GM21381 (cell line): ENCODE results near the gene RNF157.
"Not testable (repeated sequence)": the region's sequence is repeated elsewhere in the genome, so short reads cannot be mapped to it uniquely, and the experiment has no call there.

Source experiments
- ATAC-seq: cut with Tn5 transposase; IDR thresholded peaks from one replicate; pipeline ENCODE4 v1.9.1; 2021; ENCODE audit warnings: mild to moderate bottlenecking, moderate library complexity; ENCODE audit not compliant: unreplicated experiment

RNF157 gene

DNA sequence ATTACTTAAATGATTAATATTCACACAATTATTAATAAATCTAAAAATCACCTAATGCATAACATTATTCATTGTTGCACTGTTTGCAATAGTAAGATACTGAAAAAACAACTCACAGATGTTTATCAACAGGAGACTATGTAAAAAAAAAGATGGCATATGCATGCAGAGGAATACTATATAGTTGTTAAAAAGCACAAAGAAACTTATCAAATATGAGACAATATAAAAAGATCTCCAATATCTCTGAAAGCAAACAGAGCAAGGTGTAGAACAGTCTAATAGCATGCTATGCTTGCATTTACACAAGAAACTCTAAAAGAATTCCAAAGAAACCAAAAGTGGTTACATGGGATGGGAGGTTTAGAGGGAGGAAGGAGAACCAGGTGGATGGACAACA, 3.7 kb downstream of the RNF157 start:
- no peak for ATAC-seq

DNA sequence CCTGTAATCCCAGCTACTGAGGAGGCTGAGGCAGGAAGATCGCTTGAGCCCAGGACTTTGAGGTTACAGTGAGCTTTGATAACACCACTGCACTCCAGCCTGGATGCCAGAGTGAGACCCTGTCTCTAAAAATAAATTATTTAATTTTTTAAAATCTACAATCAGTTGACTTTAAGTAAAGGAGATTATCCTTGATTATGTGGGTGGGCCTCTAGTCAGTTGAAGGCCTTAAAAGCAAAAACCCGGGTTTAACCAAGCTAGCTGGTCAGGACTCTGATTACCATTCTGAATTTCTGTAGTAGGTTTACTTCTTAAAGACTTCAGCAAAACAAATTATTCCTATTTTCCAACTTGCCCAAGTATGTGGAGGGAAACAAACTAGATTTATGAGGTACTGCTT, 4.4 kb downstream of the RNF157 start:
- ATAC-seq, result no peak

DNA sequence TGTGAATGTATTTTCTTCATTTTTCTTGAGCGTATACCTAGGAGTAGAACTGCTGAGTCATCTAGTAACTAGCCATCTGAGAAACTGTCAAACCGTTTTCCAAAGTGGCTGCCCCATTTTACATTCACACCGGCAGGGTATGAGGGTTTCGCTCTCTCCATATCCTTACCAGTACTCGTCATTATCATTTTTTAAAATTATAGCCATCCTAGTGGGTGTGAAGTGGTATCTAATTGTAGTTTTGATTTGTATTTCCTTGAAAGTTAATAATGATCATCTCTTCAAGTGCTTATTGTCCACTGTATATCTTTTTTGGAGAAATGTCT, 6.0 kb downstream of the RNF157 start:
- ATAC-seq, result peak; percentile 67

DNA sequence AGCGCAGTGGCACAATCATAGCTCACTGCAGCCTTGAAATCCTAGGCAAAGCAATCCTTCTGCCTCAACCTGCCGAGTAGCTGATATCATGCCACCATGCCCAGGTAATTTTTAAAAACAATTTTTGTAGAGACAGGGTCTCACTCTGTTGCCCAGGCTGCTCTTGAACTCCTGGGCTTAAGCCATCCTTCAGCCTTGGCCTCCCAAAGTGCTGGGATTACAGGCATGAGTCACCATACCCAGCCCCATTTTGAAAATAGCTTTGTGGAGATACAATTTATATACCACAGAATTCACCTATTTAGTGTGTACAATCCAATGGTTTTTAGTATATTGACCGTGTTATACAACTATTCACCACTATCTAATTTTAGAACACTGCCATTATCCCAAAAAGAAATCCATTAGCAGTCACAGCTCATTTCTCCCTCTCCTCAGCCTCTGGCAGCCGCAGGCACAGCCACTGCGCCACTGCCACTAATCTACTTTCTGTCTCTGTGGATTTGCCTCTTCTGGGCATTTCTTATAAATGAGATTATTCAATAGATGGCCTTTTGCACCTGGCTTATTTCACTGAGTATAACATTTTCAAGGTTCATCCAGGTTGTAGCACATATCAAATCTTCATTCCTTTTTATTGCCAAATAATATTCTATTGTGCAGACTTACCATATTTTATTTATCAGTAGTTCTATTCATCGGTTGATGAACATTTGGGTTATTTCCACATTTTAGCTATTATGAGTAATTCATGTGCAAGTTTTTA, 6.5 kb downstream of the RNF157 start:
- no peak for ATAC-seq

DNA sequence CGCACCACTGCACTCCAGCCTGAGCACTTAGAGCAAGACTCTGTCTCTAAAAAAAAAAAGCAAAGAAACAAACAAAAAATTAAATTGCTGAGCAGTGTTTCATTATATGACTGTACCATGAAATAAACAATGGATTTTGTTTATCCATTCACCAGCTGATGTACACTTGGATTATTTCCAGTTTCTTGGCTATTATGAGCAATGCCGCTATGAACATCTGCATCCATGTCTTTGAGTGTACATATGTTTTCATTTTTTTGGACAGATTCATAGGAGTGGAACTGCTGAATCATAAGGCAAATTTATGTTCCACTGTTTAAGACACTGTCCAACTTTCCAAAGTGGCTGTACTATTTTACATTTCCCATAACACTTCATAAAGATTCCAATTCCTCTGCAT, 8.0 kb downstream of the RNF157 start:
- ATAC-seq, result no peak

DNA sequence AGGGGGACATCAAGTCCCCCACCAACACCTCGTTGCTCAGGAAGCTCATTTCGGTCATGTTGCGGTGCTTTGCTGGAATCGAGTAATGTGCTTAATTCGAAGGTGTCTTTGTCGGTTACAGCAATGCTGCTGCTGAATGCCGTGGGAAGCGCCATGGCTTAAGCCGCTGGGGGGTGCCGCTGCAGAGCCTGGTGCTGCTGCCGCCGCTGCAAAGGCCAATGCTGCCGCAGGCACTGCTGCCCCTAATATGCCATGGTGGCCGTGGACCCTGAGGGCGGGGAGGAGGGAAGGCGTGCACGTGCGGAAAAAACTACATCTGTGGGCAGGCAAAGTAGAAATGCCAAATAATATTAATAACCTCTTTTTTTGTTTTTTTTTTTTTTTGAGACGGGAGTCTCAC, 13.5 kb downstream of the RNF157 start:
- not testable (repeated sequence) for ATAC-seq

DNA sequence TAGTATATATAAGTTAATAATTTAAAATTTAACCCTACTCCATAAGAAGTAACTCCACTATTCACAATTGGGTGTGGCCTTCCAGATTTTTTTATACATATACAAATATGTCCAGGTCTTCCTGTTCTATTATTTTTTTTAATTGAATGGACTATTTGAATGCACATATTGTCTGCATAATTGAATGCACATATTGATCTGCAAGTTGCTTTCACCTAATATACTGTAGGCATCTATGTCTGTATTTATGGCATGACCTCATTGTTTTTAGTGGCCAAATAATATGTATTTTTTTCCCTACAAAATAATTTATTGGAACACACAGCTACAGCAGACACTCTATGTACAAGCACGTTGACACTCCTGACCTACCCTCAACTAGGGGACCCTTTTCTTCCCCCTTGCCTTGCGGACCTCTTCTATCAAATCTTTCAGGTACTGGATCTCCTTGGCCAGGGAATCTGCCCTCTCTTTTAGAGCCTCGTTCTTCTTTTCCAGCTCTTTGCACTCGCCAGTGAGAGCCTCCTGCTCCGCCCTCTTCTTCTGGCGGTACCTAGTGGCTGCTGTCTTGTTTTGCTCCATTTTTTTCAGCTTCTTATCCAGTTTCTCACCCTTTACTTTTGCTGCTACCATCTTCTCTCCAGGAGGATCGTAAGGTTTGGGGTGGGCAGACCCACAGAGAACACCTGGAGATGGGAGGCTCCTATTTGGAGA, 14.8 kb downstream of the RNF157 start:
- ATAC-seq, result not testable (repeated sequence)

DNA sequence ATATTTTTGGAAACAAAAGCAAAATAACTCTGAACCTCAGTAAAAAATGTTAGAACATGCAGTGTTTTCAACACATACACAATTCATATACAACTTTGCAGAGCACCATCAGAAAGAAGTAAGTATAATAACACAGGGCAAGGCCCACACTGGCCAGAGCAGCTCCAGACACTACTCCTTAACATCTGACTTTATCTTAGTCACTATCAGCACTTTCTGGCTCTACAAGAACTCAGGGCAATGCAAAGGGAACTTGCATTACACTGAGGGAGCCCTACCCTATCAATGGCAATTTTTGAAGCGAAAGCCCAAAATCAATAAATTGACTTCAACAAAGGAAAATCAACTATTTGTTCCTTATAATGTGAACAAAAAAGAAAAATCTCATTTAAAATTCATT, 16.5 kb downstream of the RNF157 start:
- no peak for ATAC-seq

DNA sequence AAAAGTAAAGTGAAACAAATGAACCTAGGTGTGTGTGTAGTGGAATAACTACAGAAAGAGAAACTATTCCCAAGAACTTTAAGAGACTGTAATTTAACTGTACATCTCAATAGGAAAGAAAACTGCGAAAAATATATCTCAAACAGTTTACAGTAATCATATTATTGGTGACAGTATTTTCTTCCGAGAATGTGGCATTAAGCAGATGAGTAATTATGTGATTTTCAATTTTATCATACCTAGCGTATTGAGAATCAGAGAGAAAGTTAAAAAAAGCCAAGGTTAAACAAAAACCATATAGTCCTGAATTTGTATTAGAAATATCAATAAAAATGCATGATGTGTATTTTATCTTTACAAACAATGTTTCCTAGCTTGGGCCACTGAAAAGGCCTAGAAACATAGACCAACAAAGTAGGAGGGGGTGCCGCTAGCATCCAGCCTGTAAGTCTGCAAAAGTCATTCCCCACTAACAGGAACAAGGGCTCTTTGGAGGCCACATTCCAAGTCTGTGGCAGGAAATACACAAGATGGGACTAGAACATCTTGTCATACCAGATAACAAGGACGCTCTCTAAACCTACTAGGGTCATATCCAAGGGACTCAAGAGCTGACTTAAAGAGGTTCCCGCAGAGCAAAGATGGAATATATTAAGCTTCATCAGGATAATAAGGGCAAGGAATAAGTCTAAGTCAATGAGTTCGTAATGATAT, 20.5 kb downstream of the RNF157 start:
- ATAC-seq, result no peak

DNA sequence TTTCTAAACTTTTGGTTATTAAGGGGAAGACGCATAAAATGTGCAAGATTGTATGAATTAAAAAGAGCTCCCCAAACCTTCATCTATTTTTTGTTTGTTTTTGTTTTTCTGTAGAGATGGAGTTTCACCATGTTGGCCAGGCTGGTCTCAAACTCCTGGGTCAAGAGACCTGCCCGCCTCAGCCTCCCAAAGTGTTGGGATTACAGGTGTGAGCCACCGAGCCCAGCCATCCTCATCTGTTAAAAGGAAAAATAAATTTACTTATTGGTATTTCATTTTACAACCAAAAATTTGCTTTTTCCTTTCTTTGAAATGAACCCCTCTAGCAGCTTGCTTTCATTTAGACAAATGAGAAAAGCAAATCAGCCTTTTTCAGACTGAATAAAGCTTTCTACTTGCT, 23.2 kb downstream of the RNF157 start:
- ATAC-seq, result no peak

DNA sequence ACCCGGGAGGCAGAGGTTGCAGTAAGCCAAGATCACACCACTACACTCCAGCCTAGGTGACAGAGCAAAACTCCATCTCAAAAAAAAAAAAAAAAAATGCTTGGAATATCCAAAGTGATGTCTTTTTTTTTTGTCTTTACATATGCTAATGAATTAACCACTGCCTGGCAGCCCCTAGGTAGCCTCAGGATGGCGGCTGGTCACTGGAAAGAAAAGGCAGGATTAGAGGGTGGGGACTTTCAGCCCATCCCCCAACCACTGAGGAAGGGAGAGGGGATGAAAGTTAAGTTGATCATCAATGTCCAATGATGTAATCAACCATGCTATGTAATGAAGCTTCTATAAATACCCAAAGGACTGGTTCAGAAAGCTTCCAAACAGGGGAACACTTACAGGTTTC, 26.8 kb downstream of the RNF157 start:
- ATAC-seq, result no peak

DNA sequence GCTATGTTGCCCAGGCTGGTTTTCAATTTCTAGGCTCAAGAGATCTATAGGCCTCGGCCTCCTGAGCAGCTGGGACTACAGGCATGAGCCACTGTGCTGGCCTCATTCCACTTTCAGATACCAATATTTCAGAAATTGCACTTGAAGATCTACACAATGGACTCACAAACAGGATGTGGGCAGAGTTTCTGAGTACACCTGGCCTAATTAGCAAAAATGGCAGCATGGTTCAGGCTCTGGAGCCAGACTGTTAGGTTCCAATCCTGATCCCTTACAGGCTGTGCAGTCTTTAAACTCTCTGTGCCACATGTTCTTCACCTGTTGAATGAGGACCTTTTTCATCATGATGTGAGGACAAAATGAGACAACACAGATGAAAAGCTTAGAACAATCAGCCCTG, 32.2 kb downstream of the RNF157 start:
- ATAC-seq, result no peak

DNA sequence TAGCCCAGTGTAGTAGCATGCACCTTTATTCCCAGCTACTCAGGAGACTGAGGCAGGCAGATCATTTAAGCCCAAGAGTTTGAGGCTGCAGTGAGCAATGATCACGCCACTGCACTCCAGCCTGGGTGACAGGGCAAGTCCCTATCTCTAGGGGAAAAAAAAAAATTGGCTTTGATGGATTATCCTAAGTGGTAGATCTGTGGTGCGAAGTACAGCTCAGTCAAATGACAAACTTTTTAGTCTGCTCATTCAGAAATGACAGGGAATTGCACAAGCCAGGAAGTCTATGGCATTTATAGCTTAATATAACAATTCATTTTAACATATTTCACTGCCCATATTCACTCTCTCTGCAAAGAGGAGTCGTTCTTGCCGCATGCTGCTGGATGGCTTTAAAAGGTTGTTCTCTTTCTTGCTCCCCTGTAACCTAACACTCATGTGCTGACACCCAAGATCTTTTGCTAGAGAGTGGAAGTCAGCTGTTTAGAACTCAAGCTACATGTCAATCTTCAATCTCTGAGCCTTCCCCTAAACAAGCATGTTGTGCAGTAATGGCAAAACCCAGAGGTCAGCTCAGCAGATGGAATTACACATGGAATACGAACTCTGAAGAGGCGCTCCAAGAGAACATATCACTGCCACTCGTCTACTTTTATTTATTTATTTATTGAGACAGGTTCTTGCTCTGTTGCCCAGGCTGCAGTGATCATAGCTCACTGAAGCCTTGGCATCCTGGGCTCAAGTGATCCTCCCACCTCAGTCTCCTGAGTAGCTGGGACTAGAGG, 32.8 kb downstream of the RNF157 start:
- no peak for ATAC-seq

DNA sequence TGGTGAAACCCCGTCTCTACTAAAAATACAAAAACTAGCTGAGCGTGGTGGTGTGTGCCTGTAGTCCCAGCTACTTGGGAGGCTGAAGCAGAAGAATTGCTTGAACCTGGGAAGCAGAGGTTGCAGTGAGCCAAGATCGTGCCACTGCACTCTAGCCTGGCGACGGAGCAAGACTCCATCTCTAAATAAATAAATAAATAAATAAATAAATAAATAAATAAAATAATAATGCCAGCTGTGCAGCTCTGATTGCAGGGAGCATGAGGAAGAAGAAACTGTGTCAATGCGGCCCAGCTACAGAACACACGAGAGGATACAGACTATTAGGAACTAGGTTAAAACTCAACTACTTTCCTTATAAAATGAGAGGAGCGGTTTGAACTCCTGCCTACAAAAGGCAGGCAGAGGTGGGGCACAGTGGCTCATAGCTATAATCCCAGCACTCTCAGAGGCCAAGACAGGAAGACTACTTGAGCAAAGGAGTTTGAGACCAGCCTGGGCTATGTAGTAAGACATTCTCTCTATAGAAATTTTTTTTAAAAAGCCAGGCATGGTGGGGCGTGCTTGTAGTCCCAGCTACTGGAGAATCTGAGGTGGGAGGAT, 34.6 kb downstream of the RNF157 start:
- ATAC-seq, result not testable (repeated sequence)

DNA sequence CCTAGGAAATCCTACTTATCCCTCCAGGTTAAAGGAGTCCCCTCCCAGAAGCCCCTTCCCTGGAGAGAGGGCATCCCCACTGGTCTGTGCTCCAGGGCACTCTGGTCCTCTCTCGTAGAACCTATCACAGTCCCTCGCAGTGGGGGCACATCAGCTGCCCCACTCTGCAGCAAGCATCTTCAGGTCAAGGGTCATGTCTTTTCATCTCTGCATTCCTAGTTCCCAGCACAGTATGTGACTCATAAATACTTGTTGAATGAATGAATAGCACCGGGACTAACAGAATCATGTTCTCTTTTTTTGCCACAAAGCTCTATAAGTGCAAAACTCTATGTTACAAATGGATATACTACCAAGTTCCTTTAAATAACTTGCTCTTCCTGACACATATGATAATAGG, 36.0 kb downstream of the RNF157 start:
- ATAC-seq, result no peak

DNA sequence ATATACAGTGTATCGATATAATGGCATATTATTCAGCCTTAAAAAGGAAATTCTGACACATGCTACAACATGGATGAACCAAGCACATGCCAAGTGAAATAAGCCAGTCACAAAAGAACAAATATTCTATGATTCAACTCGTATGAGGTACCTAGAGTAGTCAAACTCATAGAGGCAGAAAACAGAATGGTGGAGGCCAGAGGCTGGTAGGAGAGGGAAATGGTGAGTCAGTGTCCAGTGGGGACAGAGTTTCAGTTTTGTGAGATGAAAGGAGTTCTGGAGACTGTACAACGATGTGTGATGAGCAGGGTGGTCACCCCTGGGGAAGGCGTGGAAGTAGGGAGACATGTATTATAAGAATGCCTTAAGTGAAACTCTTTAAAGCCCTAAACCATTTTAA, 39.9 kb downstream of the RNF157 start:
- no peak for ATAC-seq

DNA sequence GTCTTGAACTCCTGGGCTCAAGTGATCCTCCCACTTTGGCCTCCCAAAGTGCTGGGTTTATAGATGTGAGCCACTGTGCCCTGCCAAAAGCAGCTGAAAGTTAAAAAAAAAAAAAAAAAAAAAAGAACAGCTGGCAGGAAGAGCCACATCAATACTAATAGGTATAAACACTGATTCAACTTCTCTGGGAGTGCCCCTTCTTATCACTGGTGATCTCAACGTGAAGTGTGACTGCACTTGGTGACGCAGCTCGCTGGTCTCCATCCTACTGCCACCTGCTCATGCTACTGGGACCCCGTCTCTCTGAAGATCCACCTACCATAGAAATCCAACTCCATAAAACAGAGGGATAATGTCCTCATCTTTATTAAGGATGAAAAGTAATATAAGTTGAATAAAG, 40.8 kb downstream of the RNF157 start:
- ATAC-seq, result no peak

DNA sequence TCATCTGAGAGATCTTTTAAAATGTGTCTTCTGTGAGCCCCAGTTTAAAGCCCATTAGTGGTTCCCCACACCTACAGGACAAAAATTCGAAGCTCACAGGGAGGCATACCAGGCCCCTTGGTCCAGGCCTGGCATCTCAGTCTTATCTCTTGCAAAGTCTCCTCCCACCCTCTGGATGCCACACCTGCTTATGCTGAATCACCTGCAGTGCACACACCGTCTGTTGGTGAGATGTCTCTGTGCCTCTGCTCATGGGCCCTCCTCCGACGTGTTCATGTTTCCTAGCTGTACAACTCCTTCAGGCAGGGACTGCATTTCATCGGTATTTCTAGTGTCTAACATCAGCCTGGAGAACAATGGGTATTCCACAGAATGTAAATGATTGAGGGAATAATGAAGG, 41.6 kb downstream of the RNF157 start:
- ATAC-seq, result no peak

DNA sequence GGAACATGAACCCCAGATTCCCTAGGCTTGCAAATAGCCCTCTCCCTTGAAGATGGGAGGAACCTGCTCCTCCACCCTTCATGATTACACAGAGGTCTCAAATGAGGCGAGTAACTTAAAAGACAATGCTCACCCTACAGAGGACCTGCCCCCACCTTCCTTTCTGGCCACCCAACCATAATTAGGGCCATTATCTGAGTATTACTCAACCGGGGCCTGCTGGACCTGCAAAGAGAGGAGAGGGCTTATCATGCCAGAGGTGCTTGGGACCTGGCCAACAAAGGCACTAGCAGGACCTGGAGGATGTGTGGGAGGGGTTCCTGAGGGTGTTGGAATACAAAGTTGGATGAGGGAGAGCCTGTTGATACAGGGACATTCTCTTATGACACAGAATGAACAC, 42.4 kb downstream of the RNF157 start:
- ATAC-seq, result no peak

DNA sequence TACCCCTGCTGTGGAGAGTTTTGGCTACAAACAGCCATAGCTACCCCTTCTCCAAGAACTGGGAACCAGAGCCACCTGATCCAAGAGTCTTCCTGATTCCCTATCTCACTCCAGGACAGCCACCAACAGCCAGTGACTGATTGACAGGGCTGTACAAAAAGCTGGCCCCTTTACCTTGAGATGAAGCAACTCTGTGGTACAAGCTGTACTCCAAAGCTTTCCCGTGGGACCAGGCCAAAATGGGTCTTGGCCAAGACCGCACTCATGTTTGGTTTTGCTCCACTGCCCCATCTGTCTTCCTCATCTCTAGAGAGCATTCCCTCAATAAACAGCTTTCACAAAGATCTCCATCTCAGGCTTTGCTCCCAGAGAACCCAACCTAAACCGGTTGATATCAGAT, 43.6 kb downstream of the RNF157 start:
- no peak for ATAC-seq
